ENCODE data around the gene BCKDHB.
A peak's percentile ranks its signal among the peaks of the same experiment; 100 is the strongest.

The BCKDHB gene

DNA sequence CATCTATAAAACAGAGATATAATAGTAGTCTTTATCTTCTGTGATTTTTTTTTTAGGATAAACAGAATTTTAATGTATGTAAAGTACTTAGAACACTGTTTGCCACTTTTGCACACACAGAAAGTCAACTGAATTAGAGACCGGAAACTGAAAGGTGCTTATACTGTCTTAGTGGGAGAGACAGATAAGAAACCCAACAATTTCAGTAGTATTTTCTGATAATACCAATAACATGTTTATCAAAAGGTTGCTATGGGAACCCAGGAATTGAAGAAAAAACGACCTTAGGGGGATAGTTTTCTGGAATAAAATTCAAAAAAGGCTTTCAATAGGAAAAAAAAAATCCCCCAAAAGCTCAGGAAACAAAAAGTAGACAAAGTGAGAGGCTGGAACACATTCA is 138.6 kb downstream of the BCKDHB start:
- TF ChIP-seq CTCF (IDR thresholded peaks at IDR 0.05; ENCODE audit: low read depth, low read length): no peak
- no peak for DNase-seq (ENCODE audit: low read depth in 2 of 2)

DNA sequence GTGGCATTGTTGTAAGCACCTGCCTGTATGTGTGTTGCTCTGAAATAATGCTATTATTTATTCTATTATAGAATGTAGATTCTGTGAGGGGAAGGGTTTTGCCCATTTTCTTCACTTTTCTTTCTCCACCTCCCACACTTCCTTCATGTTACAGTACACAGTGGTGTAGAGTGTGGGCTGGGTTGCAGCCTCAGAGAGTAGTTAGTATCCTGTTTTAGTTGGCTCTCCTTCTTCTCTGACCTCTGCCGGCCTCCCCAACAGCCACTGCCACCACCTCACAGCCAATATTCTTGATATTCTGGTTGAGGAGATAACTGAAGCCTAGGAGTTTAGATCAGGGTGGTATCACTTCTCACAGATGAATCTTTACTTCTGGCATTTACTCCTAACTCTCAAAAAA is 143.4 kb downstream of the BCKDHB start:
- H3K4me3 ChIP-seq (replicated peaks in 1 of 2; ENCODE audit: low read depth in 2 of 2, low read length in 2 of 2): no peak overlapping the region
- DNase-seq (ENCODE audit: low read depth in 2 of 2): peak; percentile 12 to 18
- no peak for TF ChIP-seq CTCF (IDR thresholded peaks at IDR 0.05; ENCODE audit: low read depth, low read length)

More for the DNA sequence above, 138.6 kb downstream of the BCKDHB start:
- no peak overlapping the region for H3K4me3 ChIP-seq (replicated peaks in 1 of 2; ENCODE audit: low read depth in 2 of 2, low read length in 2 of 2)

DNA sequence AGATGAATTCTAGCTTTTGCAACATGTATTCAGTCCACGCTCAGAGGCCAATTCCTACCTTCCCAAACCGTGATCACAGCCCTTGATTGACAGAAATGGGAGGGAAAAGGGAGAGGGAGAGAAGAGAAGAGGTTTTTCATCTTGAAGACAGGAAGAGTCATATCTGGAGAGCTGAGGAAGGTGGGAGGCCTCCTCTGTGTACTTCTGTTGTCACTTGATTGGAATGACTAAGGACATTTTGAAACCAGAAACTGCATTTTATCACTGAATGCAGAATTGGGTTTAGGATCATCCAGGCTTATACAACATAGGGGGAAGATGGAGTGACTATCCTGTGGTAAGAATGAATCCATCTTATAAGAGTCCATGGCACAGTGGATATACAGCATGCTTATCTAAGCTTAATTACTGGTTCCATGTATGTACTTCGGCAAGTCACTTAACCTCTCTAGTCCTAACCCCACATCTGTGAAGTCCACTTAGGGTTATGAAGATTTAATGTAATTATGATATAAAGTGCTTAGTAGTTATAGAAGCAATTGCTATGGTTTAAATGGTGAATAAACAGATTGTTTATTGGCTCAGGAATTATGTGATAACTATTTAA is 144.0 kb downstream of the BCKDHB start:
- DNase-seq (ENCODE audit: low read depth in 2 of 2): peak; percentile 1 to 23
- H3K4me3 ChIP-seq (replicated peaks in 1 of 2; ENCODE audit: low read depth in 2 of 2, low read length in 2 of 2): no peak overlapping the region
- TF ChIP-seq CTCF (IDR thresholded peaks at IDR 0.05; ENCODE audit: low read depth, low read length): no peak

DNA sequence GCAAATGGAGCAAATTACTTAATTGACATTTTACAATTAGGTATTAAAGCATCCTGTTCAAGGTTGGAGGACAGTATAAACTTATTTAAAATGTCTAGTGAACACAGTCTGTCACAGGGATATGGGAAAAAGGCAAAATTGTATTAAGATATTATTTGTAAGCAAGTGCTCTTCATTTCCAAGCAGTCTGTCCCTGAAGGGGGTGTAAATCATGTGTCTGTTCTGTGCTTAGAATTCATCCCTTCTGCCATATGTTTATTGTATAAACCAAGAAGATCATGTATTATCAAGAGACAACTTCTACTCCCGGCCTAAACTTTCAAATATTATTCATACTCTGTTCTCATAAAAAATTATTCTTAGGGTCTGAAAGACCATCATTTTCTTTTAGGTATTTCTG is 144.8 kb downstream of the BCKDHB start:
- no peak for DNase-seq (ENCODE audit: low read depth in 2 of 2)
- H3K4me3 ChIP-seq (replicated peaks in 1 of 2; ENCODE audit: low read depth in 2 of 2, low read length in 2 of 2): no peak overlapping the region
- TF ChIP-seq CTCF (IDR thresholded peaks at IDR 0.05; ENCODE audit: low read depth, low read length): no peak

DNA sequence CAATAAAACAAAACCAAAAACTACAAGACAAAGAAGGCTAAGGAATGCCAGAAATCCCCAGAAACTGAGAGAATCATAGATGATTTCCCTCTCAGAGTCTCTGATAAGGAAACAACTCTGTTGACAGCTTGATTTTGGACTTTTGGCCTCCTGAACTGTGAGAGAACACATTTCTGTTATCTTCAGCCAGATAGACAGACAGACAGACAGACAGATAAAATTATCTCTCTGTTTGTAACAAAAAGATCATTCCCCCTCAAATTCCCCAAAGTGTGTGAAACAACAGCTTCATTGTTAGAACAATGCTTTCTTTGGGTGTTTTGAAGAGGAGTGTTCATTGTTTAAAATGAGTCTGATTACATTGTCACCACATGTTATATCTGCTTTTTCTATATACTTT is 148.2 kb downstream of the BCKDHB start:
- no peak for TF ChIP-seq CTCF (IDR thresholded peaks at IDR 0.05; ENCODE audit: low read depth, low read length)
- DNase-seq (ENCODE audit: low read depth in 2 of 2): peak in 1 of 2 donors; percentile 6
- H3K4me3 ChIP-seq (replicated peaks in 1 of 2; ENCODE audit: low read depth in 2 of 2, low read length in 2 of 2): no peak overlapping the region

DNA sequence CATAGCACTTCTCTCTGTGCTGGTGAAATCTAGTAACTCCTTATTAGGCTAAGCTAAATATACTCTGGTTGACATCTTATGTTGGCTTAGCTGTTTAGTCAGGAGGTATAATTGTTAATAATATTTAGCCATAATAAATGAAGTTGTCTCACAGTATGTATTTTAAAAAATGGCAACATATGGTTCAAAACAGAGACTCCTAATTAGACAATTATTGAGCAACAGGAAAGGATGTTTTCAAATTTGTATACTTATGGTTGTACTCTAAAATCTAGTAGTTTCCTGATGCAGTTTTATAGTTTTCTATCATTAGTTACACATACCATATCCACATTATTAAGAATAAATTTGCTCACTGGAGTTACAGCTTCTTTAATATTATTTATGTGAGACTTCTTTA is 150.2 kb downstream of the BCKDHB start:
- TF ChIP-seq CTCF (IDR thresholded peaks at IDR 0.05; ENCODE audit: low read depth, low read length): no peak
- no peak for DNase-seq (ENCODE audit: low read depth in 2 of 2)
- H3K4me3 ChIP-seq (replicated peaks in 1 of 2; ENCODE audit: low read depth in 2 of 2, low read length in 2 of 2): no peak overlapping the region

GRCh38 chr6:80259118-80259517 is 152.6 kb downstream of the BCKDHB start:
- H3K4me3 ChIP-seq (replicated peaks in 1 of 2; ENCODE audit: low read depth in 2 of 2, low read length in 2 of 2): no peak overlapping the region
- no peak for DNase-seq (ENCODE audit: low read depth in 2 of 2)
- TF ChIP-seq CTCF (IDR thresholded peaks at IDR 0.05; ENCODE audit: low read depth, low read length): no peak

All from cardiac fibroblast (primary cell).